ENCODE results near the gene ZNF514. TPM values are rescaled to one million over a fixed set of nuclear protein-coding genes. Genes with fewer than 3 reads are reported as not detected.
A peak's percentile ranks its signal among the peaks of the same experiment; 100 is the strongest.

Gene ZNF514
- total RNA-seq, 2 donors from 2014 or later: 11.2 to 13.8 TPM

DNA sequence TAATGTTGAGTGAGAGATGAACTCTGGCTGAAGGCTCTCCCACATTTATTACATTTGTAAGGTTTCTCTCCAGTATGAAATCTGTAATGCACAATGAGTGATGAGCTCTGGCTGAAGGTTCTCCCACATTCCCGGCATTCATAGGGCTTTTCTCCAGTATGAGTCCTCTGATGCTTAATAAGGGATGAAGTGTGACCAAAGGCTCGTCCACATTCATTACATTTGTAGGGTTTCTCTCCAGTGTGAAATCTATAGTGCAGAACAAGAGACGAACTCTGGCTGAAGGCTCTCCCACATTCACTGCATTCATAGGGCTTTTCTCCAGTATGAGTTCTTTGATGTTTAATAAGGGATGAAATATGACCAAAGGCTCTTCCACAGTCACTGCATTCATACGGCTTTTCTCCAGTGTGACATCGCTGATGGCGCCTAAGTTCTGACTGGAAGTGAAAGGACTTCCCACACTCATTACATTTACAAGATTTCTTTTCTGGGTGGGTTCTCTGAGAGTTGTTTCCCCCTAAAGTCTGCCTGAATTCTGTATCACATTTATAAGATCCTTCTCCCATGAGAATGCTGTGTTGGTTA lies 10.2 kb downstream of the ZNF514 start:
- Histone ChIP-seq H3K36me3 (replicated peaks in 1 of 2; ENCODE audit: insufficient read depth in 1 of 2, low read depth in 2 of 2) (peaks cover 21 to 32% of the 10 kb centered on the region in 2 donors), H3K9me3 (peaks cover 0 to 71% (median 3%) of the 10 kb centered on the region in 3 donors), H3K4me1 (no peaks in the 10 kb centered on the region), H3K27ac (no peak overlapping the region), H3K27me3 (no peaks in the 10 kb centered on the region), H3K4me3 (no peak overlapping the region)
- TF ChIP-seq POLR2A (IDR thresholded peaks at IDR 0.05): no peak
- TF ChIP-seq, protein P1, sequence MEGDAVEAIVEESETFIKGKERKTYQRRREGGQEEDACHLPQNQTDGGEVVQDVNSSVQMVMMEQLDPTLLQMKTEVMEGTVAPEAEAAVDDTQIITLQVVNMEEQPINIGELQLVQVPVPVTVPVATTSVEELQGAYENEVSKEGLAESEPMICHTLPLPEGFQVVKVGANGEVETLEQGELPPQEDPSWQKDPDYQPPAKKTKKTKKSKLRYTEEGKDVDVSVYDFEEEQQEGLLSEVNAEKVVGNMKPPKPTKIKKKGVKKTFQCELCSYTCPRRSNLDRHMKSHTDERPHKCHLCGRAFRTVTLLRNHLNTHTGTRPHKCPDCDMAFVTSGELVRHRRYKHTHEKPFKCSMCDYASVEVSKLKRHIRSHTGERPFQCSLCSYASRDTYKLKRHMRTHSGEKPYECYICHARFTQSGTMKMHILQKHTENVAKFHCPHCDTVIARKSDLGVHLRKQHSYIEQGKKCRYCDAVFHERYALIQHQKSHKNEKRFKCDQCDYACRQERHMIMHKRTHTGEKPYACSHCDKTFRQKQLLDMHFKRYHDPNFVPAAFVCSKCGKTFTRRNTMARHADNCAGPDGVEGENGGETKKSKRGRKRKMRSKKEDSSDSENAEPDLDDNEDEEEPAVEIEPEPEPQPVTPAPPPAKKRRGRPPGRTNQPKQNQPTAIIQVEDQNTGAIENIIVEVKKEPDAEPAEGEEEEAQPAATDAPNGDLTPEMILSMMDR (IDR thresholded peaks at IDR 0.05): no peak
- DNase-seq: no peak
- no peak for ATAC-seq
- 91 to 94% methylated on average over 6 of the region's 6 CpGs for WGBS, 2 donors
- intact Hi-C loops (cut with DNase I): no loop called here

DNA sequence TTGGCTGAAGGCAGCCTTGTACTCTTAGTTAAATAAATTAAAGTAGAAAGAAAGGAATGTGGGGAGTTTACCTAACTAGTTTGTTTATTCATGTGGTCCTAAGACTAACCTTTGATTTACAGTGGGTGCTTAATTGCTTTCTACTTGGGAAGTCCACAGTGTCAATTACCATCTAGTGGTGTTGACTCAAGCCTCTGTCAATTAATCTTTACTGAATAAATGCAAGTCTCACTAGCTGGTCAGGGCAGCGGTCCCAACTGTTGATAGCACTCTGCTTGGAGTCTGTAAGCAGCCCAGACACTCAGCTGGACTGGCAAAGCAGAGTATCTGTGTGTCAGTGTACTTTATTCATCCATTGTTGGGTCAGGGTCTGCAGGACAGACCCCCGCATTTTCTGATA lies 15.8 kb downstream of the ZNF514 start:
- TF ChIP-seq, protein P1 (IDR thresholded peaks at IDR 0.05): no peak
- TF ChIP-seq POLR2A (IDR thresholded peaks at IDR 0.05): no peak
- Histone ChIP-seq H3K4me3 (no peak overlapping the region), H3K9me3 (peaks cover 0 to 42% (median 0%) of the 10 kb centered on the region in 3 donors), H3K4me1 (no peaks in the 10 kb centered on the region), H3K36me3 (replicated peaks in 1 of 2; ENCODE audit: insufficient read depth in 1 of 2, low read depth in 2 of 2) (no peaks in the 10 kb centered on the region), H3K27ac (no peak overlapping the region), H3K27me3 (no peaks in the 10 kb centered on the region)
- intact Hi-C loops (cut with DNase I): no loop called here
- 97 to 100% methylated on average over 2 of the region's 2 CpGs for WGBS, 2 donors
- ATAC-seq (no peak), DNase-seq (no peak)

DNA sequence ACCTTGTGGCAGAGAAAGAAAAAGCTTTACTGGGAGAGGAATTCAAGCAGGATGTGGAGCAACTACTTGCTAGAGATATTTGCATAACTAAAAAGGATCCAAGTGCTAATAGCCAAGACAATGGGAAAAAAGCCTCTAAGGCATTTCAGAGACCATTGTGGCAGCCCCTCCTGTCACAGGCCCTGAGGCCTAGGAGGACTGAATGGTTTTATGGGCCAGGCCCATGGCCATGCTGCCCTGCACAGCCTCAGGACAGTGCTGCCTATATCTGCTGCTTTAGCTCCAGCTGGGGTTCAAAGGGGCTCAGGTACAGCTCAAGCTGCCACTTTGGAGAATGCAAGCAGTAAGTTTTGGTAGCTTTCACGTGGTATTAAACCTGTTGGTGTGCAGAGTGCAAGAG lies 20.9 kb downstream of the ZNF514 start:
- TF ChIP-seq, protein P1 (IDR thresholded peaks at IDR 0.05): no peak
- no peak for TF ChIP-seq POLR2A (IDR thresholded peaks at IDR 0.05)
- WGBS, 2 donors: 80 to 100% methylated on average over 1 of the region's 1 CpG
- H3K4me1 ChIP-seq: no peaks in the 10 kb centered on the region
- no peak overlapping the region for H3K4me3 ChIP-seq
- no peaks in the 10 kb centered on the region for H3K36me3 ChIP-seq (replicated peaks in 1 of 2; ENCODE audit: insufficient read depth in 1 of 2, low read depth in 2 of 2)
- DNase-seq: no peak
- intact Hi-C loops (cut with DNase I): no loop called here
- no peak overlapping the region for H3K27ac ChIP-seq
- H3K9me3 ChIP-seq: peaks cover 0 to 7% (median 0%) of the 10 kb centered on the region in 3 donors
- no peak for ATAC-seq
- H3K27me3 ChIP-seq: no peaks in the 10 kb centered on the region

DNA sequence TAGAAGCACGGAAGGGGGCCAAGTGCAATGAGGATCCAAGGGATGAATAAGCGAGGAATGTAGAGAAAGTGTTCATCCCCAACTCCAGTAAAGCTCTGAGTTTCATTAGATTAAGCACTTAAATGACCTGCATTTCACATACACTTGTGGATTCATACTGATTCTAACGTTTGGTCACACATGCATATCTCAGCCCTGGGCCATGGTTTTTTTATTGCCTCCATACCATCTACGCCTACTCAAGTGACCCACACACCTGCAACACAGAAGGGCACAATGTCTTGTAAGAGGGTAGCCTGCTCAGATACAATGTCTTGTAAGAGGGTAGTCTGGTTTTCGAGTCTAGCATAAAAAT lies 37.5 kb downstream of the ZNF514 start:
- DNase-seq (no peak), ATAC-seq (peak; percentile 19)
- intact Hi-C loops (cut with DNase I): no loop called here
- Histone ChIP-seq H3K27ac (peak overlapping the region; percentile 83 to 97 (median 92)), H3K36me3 (replicated peaks in 1 of 2; ENCODE audit: insufficient read depth in 1 of 2, low read depth in 2 of 2) (no peaks in the 10 kb centered on the region), H3K27me3 (no peaks in the 10 kb centered on the region), H3K4me3 (peak overlapping the region; percentile 61 to 82), H3K4me1 (peaks cover 19% of the 10 kb centered on the region), H3K9me3 (no peaks in the 10 kb centered on the region)
- WGBS, 2 donors: 14 to 21% methylated on average over 5 of the region's 5 CpGs
- TF ChIP-seq, protein P1 (IDR thresholded peaks at IDR 0.05): no peak
- no peak for TF ChIP-seq POLR2A (IDR thresholded peaks at IDR 0.05)

Data from body of pancreas (tissue), 4 donors.